ENCODE data around the gene ACTG1.

Gene ACTG1

GRCh38 chr17:81468111-81468769, 44.4 kb downstream of the ACTG1 start:
- no peak overlapping the region for H3K4me3 Mint-ChIP-seq
- H3K9me3 Mint-ChIP-seq (ENCODE audit: low read depth), result no peaks in the 10 kb centered on the region
- no peak overlapping the region for H3K27ac Mint-ChIP-seq
- no peaks in the 10 kb centered on the region for H3K4me1 Mint-ChIP-seq (ENCODE audit: low read depth)
- H3K36me3 Mint-ChIP-seq, result no peaks in the 10 kb centered on the region
- no peaks in the 10 kb centered on the region for H3K27me3 Mint-ChIP-seq

GRCh38 chr17:81466564-81467472, 45.8 kb downstream of the ACTG1 start:
- Mint-ChIP-seq H3K4me1 (ENCODE audit: low read depth) (no peaks in the 10 kb centered on the region), H3K27me3 (no peaks in the 10 kb centered on the region), H3K4me3 (no peak overlapping the region), H3K27ac (no peak overlapping the region), H3K9me3 (ENCODE audit: low read depth) (no peaks in the 10 kb centered on the region), H3K36me3 (no peaks in the 10 kb centered on the region)

GRCh38 chr17:81465910-81466309, 46.7 kb downstream of the ACTG1 start:
- Mint-ChIP-seq H3K27me3 (no peaks in the 10 kb centered on the region), H3K4me1 (ENCODE audit: low read depth) (no peaks in the 10 kb centered on the region), H3K9me3 (ENCODE audit: low read depth) (no peaks in the 10 kb centered on the region), H3K4me3 (no peak overlapping the region), H3K36me3 (no peaks in the 10 kb centered on the region), H3K27ac (no peak overlapping the region)

- no peaks in the 10 kb centered on the region for H3K36me3 Mint-ChIP-seq
- H3K4me1 Mint-ChIP-seq (ENCODE audit: low read depth), result no peaks in the 10 kb centered on the region
- no peaks in the 10 kb centered on the region for H3K27me3 Mint-ChIP-seq
- H3K27ac Mint-ChIP-seq, result no peak overlapping the region
- H3K4me3 Mint-ChIP-seq, result no peak overlapping the region
- no peaks in the 10 kb centered on the region for H3K9me3 Mint-ChIP-seq (ENCODE audit: low read depth)
Observed at GRCh38 chr17:81464586-81464985, 48.0 kb downstream of the ACTG1 start.

- no peaks in the 10 kb centered on the region for H3K9me3 Mint-ChIP-seq (ENCODE audit: low read depth)
- H3K36me3 Mint-ChIP-seq, result no peaks in the 10 kb centered on the region
- no peak overlapping the region for H3K4me3 Mint-ChIP-seq
- H3K27ac Mint-ChIP-seq, result no peak overlapping the region
- H3K4me1 Mint-ChIP-seq (ENCODE audit: low read depth), result no peaks in the 10 kb centered on the region
- H3K27me3 Mint-ChIP-seq, result no peaks in the 10 kb centered on the region
Observed at GRCh38 chr17:81463506-81463905, 49.1 kb downstream of the ACTG1 start.

- Mint-ChIP-seq H3K27me3 (no peaks in the 10 kb centered on the region), H3K27ac (no peak overlapping the region), H3K9me3 (ENCODE audit: low read depth) (no peaks in the 10 kb centered on the region), H3K4me3 (no peak overlapping the region), H3K4me1 (ENCODE audit: low read depth) (no peaks in the 10 kb centered on the region), H3K36me3 (no peaks in the 10 kb centered on the region)
Observed at GRCh38 chr17:81462506-81463125, 50.0 kb downstream of the ACTG1 start.

GRCh38 chr17:81461607-81462500, 50.7 kb downstream of the ACTG1 start:
- H3K4me1 Mint-ChIP-seq (ENCODE audit: low read depth), result no peaks in the 10 kb centered on the region

GRCh38 chr17:81460856-81461460, 51.6 kb downstream of the ACTG1 start:
- Mint-ChIP-seq H3K4me3 (no peak overlapping the region), H3K9me3 (ENCODE audit: low read depth) (no peaks in the 10 kb centered on the region), H3K4me1 (ENCODE audit: low read depth) (no peaks in the 10 kb centered on the region), H3K27ac (no peak overlapping the region), H3K27me3 (no peaks in the 10 kb centered on the region), H3K36me3 (no peaks in the 10 kb centered on the region)

More at GRCh38 chr17:81461607-81462500, 50.7 kb downstream of the ACTG1 start:
- H3K27me3 Mint-ChIP-seq, result no peaks in the 10 kb centered on the region
- no peak overlapping the region for H3K27ac Mint-ChIP-seq
- H3K9me3 Mint-ChIP-seq (ENCODE audit: low read depth), result no peaks in the 10 kb centered on the region
- H3K36me3 Mint-ChIP-seq, result no peaks in the 10 kb centered on the region
- no peak overlapping the region for H3K4me3 Mint-ChIP-seq

Measured in activated naive CD8-positive, alpha-beta T cell (primary cell).